ENCODE data around the gene QKI. TPM values are rescaled to one million over a fixed set of nuclear protein-coding genes. Genes with fewer than 3 reads are reported as not detected.

Gene QKI
- total RNA-seq, 1 experiment from 2014 or later = 176 TPM

- no peak overlapping the region for H2AK5ac ChIP-seq (ENCODE audit: insufficient read length, low read length)
- no peak overlapping the region for H4K5ac ChIP-seq (ENCODE audit: insufficient read length, low read depth, low read length)
- no peak overlapping the region for H2AFZ ChIP-seq (ENCODE audit: low read length)
- no peaks in the 10 kb centered on the region for H3K27me3 ChIP-seq (ENCODE audit: insufficient read depth, low read length)
- H2BK5ac ChIP-seq (ENCODE audit: insufficient read length, low read length) = no peak overlapping the region
- TF ChIP-seq CTCF (conservative IDR thresholded peaks at IDR 0.05) = no peak
- no peak overlapping the region for H2BK120ac ChIP-seq (ENCODE audit: low read depth, low read length, poor library complexity, severe bottlenecking)
- H3K79me2 ChIP-seq (ENCODE audit: insufficient read depth, low read length) = no peaks in the 10 kb centered on the region
- H4K8ac ChIP-seq (replicated peaks; ENCODE audit: insufficient read length, low read depth, low read length) = no peak overlapping the region
- no peak for DNase-seq
- H3K9ac ChIP-seq (ENCODE audit: extremely low read depth, insufficient read length, low read length) = no peak overlapping the region
- H4K91ac ChIP-seq (ENCODE audit: insufficient read length, low read depth, low read length) = no peak overlapping the region
- Mint-ChIP-seq H3K27me3 (ENCODE audit: low read depth) (peaks cover 3% of the 10 kb centered on the region), H3K27ac (no peak overlapping the region), H3K4me3 (no peak overlapping the region), H3K36me3 (ENCODE audit: insufficient read depth in 1 of 3, low read depth in 3 of 3) (no peaks in the 10 kb centered on the region), H3K4me1 (peaks cover 3 to 5% of the 10 kb centered on the region in 2 experiments; a peak in 1 of 4 replicates), H3K9me3 (no peaks in the 10 kb centered on the region; a peak in 1 of 5 replicates)
- no peak overlapping the region for H3K4me2 ChIP-seq (ENCODE audit: insufficient read depth, insufficient read length, low read length)
- no peak overlapping the region for H3K14ac ChIP-seq (ENCODE audit: insufficient read depth, low read length)
- H3K79me1 ChIP-seq (ENCODE audit: insufficient read depth, low read depth, low read length, poor library complexity, severe bottlenecking) = no peaks in the 10 kb centered on the region
- peaks cover 4% of the 10 kb centered on the region; the same call in 1 of the 2 replicates for H3K4me1 ChIP-seq (ENCODE audit: insufficient read depth, low read length)
- no peaks in the 10 kb centered on the region for H4K20me1 ChIP-seq (ENCODE audit: control insufficient read depth, insufficient read depth, insufficient read length)
- no peak overlapping the region for H2BK20ac ChIP-seq (ENCODE audit: low read depth, low read length, poor library complexity, severe bottlenecking)
- no peak overlapping the region for H3K56ac ChIP-seq (ENCODE audit: insufficient read length, low read depth, low read length)
- no peak overlapping the region for H3K18ac ChIP-seq (ENCODE audit: insufficient read length, low read depth, low read length)
- H3K27ac ChIP-seq (ENCODE audit: insufficient read length, low read depth, low read length) = no peak overlapping the region
- no peak overlapping the region for H2BK12ac ChIP-seq (ENCODE audit: insufficient read length, low read depth, low read length)
- no peaks in the 10 kb centered on the region for H3K9me3 ChIP-seq (ENCODE audit: control insufficient read depth, low read depth, low read length)
- H3K23ac ChIP-seq (ENCODE audit: insufficient read length, low read depth, low read length) = no peak overlapping the region
- H3T11ph ChIP-seq (ENCODE audit: low read length) = no peak overlapping the region
- no peak overlapping the region for H3K4ac ChIP-seq (ENCODE audit: low read depth, low read length)
- no CpG with 5 or more reads among the region's 2 CpGs for WGBS (ENCODE audit: extremely low coverage, insufficient read length, low lambda C conversion rate)
- H2BK15ac ChIP-seq (ENCODE audit: low read depth, low read length) = no peak overlapping the region
- H3K23me2 ChIP-seq (ENCODE audit: insufficient read length, low read depth, low read length, poor library complexity, severe bottlenecking) = no peaks in the 10 kb centered on the region
Measured at GRCh38 chr6:163371129-163371528, 43.4 kb upstream of the QKI start.
